NB4 (cell line): ENCODE data around the gene CACNA2D3.

Source experiments
- DNase-seq: peaks from one replicate; pipeline ENCODE4 v3.0.0; 2010; ENCODE audit warnings: low read depth
- H3K4me3 ChIP-seq: one replicate; pipeline ENCODE4 v1.5.1; 2011; ENCODE audit warnings: mild to moderate bottlenecking, low read depth, low read length, moderate library complexity
- MAX ChIP-seq: IDR thresholded peaks from 2 replicates; pipeline ENCODE4 v1.6.1; 2011; ENCODE audit warnings: low read depth, low read length
- MYC ChIP-seq: IDR thresholded peaks from 2 replicates; pipeline ENCODE4 v1.6.1; 2011; ENCODE audit warnings: low read depth, low read length
- POLR2A ChIP-seq: IDR thresholded peaks from 2 replicates; pipeline ENCODE4 v1.6.1; 2011; ENCODE audit warnings: mild to moderate bottlenecking; ENCODE audit not compliant: insufficient read length; ENCODE audit errors: extremely low read depth
- TF ChIP-seq, protein P1 (sequence below): IDR thresholded peaks from one replicate; pipeline ENCODE4 v1.5.1; 2012; ENCODE audit warnings: low read depth, low read length

CACNA2D3 gene

DNA sequence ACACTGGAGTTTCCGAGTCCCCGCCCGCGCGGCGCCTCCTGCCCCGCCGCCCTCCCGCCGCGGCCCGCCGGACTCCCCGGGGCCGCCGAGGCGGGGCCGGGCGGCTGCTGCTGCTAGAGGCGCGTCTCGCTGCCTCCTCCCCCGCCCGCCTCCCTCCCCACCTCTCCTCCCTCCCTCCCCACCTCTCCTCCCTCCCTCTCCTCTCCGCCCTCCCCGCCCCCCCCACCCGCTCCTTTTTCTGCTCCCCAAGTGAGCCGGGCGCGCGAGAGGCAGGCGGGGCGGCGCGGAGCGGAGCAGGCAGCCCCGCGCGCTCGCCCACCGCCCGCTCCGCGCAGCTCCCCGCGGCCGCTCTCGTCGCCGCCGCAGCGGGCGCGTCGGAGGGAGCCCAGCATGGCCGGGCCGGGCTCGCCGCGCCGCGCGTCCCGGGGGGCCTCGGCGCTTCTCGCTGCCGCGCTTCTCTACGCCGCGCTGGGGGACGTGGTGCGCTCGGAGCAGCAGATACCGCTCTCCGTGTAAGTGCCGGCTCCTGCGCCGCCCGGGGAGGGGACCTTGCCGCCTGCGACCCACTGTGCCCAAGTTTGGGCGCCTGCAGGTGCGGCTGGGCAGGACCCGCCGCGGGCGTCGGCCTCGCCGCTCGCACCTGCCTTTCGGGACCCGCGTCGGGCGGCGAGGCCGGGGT is at the start of gene CACNA2D3:
CACNA2D3 (plus strand) TSS at position 229 of the 679 bp plus-strand sequence.
- no peak for DNase-seq
- no peak within 1 kb of the TSS for H3K4me3 ChIP-seq
- no peak for TF ChIP-seq MYC
- TF ChIP-seq, protein P1, sequence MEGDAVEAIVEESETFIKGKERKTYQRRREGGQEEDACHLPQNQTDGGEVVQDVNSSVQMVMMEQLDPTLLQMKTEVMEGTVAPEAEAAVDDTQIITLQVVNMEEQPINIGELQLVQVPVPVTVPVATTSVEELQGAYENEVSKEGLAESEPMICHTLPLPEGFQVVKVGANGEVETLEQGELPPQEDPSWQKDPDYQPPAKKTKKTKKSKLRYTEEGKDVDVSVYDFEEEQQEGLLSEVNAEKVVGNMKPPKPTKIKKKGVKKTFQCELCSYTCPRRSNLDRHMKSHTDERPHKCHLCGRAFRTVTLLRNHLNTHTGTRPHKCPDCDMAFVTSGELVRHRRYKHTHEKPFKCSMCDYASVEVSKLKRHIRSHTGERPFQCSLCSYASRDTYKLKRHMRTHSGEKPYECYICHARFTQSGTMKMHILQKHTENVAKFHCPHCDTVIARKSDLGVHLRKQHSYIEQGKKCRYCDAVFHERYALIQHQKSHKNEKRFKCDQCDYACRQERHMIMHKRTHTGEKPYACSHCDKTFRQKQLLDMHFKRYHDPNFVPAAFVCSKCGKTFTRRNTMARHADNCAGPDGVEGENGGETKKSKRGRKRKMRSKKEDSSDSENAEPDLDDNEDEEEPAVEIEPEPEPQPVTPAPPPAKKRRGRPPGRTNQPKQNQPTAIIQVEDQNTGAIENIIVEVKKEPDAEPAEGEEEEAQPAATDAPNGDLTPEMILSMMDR = no peak
- TF ChIP-seq MAX = no peak
- TF ChIP-seq POLR2A = no peak

DNA sequence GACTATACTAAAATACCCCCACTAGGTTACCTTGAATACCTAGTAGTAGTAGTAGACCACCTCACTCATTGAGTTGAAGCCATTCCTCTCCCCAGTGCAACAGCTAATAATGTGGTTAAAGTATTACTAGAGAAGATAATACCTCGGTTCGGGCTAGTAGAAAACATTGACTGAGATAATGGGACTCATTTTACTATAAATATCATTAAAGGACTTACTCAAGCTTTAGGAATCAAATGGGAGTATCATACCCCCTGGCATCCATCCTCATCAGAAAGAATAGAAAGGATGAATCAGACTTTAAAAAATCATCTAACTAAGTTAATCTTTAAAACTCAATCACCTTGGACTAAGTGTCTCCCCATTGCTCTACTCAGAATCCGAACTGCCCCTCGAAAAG is 49.0 kb upstream of the CACNA2D3 start:
- no peak for DNase-seq
- no peak overlapping the region for H3K4me3 ChIP-seq
- TF ChIP-seq, protein P1 = no peak
- no peak for TF ChIP-seq MYC
- no peak for TF ChIP-seq MAX
- TF ChIP-seq POLR2A = no peak

GRCh38 chr3:54079314-54079713 is 43.0 kb upstream of the CACNA2D3 start:
- DNase-seq = no peak
- no peak overlapping the region for H3K4me3 ChIP-seq
- TF ChIP-seq POLR2A (no peak), MAX (no peak), MYC (no peak)
- TF ChIP-seq, protein P1 = no peak

GRCh38 chr3:54079730-54080325 is 42.5 kb upstream of the CACNA2D3 start:
- TF ChIP-seq MAX (no peak), POLR2A (no peak), MYC (no peak)
- TF ChIP-seq, protein P1 = no peak
- no peak for DNase-seq
- H3K4me3 ChIP-seq = no peak overlapping the region

DNA sequence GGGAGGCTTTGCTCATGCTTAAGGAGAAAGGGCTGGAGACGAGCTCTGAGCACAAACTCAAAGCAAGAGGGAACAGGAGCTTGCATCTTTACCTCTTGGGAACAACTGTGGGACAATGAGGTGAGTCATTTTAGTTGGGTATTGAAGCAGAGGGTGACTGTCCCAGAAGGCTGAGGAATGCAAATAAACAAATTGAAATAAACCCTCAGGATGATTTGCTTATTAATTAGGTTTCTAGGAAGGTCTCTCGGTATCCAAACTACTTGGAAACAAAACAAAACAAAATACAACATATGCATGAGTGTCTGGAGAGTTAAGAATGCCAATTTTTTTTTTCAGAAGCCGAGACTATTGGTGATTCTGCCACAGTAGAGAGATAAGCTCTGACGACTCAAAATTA is 38.4 kb upstream of the CACNA2D3 start:
- no peak for DNase-seq
- TF ChIP-seq MAX (no peak), POLR2A (no peak), MYC (no peak)
- TF ChIP-seq, protein P1 = no peak

More for the DNA sequence above, 38.4 kb upstream of the CACNA2D3 start:
- no peak overlapping the region for H3K4me3 ChIP-seq
